Measurements from ENCODE around the gene RFX2. TPM values are rescaled to one million over a fixed set of nuclear protein-coding genes. Genes with fewer than 3 reads are reported as not detected.
A peak's percentile ranks its signal among the peaks of the same experiment; 100 is the strongest.

The RFX2 gene
- total and polyA plus RNA-seq, 9 of the 15 experiments (the other 6 are each of a cell fraction or from before 2014, with no cell fraction given) = 3.6 to 18.7 (median 8.7) TPM

DNA sequence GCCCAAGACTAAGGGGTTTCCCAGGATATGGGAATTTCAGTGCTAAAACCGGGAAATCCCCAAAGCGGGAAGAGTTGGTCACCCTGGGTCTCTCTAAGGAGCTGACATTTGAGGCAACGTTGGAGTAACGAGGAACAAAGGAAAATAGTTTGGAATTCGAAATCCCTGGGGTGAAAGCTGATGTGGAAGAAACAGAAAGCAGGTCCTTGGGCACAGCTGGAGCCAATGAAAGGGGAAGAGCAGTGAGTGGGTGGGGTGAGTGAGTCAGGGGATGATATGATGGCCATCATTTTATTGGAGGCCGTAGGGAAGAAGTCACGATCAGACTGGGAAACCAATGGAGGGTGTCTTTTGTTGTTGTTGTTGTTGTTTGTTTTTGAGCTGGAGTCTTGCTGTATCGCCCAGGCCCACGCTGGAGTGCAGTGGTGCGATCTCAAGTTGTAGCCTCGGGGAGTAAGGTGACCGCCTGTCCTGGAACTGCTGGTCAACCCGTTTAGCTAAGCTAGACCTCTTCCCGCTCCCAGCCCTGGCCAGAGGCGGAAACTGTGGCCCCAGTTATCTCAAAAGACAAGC is 3.4 kb upstream of the RFX2 start (continued):
- TF ChIP-seq ZNF134 (CRISPR knock-in tag; conservative IDR thresholded peaks at IDR 0.05) (no peak), DACH1 (IDR thresholded peaks at IDR 0.05; ENCODE audit: partially characterized antibody) (no peak), TBP (optimal IDR thresholded peaks at IDR 0.05; ENCODE audit: low read depth, low read length) (no peak), E2F6 (IDR thresholded peaks at IDR 0.05; ENCODE audit: borderline replicate concordance in 1 of 2, extremely low read depth in 1 of 2, insufficient read depth in 1 of 2, insufficient read length in 1 of 2, low read depth in 1 of 2, low read length in 1 of 2, poor library complexity in 1 of 2, severe bottlenecking in 1 of 2) (peak in 1 of 2 experiments; percentile 79), ZNF609 (CRISPR knock-in tag; IDR thresholded peaks at IDR 0.05; ENCODE audit: borderline replicate concordance) (no peak), TAF7 (tag; IDR thresholded peaks at IDR 0.05) (no peak), EP300 (IDR thresholded peaks at IDR 0.05; ENCODE audit: low read length) (no peak), HCFC1 (IDR thresholded peaks at IDR 0.05; ENCODE audit: low read depth, low read length) (no peak)
- TF ChIP-seq, protein P1, sequence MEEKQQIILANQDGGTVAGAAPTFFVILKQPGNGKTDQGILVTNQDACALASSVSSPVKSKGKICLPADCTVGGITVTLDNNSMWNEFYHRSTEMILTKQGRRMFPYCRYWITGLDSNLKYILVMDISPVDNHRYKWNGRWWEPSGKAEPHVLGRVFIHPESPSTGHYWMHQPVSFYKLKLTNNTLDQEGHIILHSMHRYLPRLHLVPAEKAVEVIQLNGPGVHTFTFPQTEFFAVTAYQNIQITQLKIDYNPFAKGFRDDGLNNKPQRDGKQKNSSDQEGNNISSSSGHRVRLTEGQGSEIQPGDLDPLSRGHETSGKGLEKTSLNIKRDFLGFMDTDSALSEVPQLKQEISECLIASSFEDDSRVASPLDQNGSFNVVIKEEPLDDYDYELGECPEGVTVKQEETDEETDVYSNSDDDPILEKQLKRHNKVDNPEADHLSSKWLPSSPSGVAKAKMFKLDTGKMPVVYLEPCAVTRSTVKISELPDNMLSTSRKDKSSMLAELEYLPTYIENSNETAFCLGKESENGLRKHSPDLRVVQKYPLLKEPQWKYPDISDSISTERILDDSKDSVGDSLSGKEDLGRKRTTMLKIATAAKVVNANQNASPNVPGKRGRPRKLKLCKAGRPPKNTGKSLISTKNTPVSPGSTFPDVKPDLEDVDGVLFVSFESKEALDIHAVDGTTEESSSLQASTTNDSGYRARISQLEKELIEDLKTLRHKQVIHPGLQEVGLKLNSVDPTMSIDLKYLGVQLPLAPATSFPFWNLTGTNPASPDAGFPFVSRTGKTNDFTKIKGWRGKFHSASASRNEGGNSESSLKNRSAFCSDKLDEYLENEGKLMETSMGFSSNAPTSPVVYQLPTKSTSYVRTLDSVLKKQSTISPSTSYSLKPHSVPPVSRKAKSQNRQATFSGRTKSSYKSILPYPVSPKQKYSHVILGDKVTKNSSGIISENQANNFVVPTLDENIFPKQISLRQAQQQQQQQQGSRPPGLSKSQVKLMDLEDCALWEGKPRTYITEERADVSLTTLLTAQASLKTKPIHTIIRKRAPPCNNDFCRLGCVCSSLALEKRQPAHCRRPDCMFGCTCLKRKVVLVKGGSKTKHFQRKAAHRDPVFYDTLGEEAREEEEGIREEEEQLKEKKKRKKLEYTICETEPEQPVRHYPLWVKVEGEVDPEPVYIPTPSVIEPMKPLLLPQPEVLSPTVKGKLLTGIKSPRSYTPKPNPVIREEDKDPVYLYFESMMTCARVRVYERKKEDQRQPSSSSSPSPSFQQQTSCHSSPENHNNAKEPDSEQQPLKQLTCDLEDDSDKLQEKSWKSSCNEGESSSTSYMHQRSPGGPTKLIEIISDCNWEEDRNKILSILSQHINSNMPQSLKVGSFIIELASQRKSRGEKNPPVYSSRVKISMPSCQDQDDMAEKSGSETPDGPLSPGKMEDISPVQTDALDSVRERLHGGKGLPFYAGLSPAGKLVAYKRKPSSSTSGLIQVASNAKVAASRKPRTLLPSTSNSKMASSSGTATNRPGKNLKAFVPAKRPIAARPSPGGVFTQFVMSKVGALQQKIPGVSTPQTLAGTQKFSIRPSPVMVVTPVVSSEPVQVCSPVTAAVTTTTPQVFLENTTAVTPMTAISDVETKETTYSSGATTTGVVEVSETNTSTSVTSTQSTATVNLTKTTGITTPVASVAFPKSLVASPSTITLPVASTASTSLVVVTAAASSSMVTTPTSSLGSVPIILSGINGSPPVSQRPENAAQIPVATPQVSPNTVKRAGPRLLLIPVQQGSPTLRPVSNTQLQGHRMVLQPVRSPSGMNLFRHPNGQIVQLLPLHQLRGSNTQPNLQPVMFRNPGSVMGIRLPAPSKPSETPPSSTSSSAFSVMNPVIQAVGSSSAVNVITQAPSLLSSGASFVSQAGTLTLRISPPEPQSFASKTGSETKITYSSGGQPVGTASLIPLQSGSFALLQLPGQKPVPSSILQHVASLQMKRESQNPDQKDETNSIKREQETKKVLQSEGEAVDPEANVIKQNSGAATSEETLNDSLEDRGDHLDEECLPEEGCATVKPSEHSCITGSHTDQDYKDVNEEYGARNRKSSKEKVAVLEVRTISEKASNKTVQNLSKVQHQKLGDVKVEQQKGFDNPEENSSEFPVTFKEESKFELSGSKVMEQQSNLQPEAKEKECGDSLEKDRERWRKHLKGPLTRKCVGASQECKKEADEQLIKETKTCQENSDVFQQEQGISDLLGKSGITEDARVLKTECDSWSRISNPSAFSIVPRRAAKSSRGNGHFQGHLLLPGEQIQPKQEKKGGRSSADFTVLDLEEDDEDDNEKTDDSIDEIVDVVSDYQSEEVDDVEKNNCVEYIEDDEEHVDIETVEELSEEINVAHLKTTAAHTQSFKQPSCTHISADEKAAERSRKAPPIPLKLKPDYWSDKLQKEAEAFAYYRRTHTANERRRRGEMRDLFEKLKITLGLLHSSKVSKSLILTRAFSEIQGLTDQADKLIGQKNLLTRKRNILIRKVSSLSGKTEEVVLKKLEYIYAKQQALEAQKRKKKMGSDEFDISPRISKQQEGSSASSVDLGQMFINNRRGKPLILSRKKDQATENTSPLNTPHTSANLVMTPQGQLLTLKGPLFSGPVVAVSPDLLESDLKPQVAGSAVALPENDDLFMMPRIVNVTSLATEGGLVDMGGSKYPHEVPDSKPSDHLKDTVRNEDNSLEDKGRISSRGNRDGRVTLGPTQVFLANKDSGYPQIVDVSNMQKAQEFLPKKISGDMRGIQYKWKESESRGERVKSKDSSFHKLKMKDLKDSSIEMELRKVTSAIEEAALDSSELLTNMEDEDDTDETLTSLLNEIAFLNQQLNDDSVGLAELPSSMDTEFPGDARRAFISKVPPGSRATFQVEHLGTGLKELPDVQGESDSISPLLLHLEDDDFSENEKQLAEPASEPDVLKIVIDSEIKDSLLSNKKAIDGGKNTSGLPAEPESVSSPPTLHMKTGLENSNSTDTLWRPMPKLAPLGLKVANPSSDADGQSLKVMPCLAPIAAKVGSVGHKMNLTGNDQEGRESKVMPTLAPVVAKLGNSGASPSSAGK (IDR thresholded peaks at IDR 0.05) = peak; percentile 56
